HepG2 (cell line): ENCODE measurements around the gene ADGRB3. TPM values are rescaled to one million over a fixed set of nuclear protein-coding genes. Genes with fewer than 3 reads are reported as not detected.

ENCODE experiments used
- ATAC-seq: fragments of 200-7000 bp; cut with Tn5 transposase; 3 replicates; pipeline ENCODE4 v1.9.1; 2020; ENCODE audit warnings: mild to moderate bottlenecking, moderate library complexity
- BruUV-seq: library from RNA; stranded (reverse); fragments of 400-500 nt; replicated peaks from 2 replicates; lab custom pipeline; 2021; lab: Mats Ljungman, UMichigan
- CTCF ChIA-PET: fragments of 300-600 bp; formaldehyde crosslinking; extraction: SDS; loops from one replicate; lab custom pipeline; 2021; ENCODE audit warnings: low total read pairs, inconsistent platforms, low intra/inter-chr PET ratio; lab: Yijun Ruan, JAX
- POLR2A ChIA-PET: fragments of 350-600 bp; sonication (Branson Sonifier 250); formaldehyde crosslinking; loops from one replicate; lab custom pipeline; 2020; ENCODE audit warnings: antibody characterized with exemption, inconsistent platforms; lab: Yijun Ruan, JAX
- DNase-seq: peaks from one replicate; pipeline ENCODE4 v3.0.0-alpha.2; 2015; ENCODE audit warnings: low spot score
- FAIRE-seq: peaks from 3 replicates; lab custom pipeline; 2011; peaks lifted over from hg19 to GRCh38; lab: Jason Lieb, UNC
- H2AFZ ChIP-seq: one replicate; pipeline ENCODE4 v1.6.1; 2011; ENCODE audit warnings: low read length, inconsistent platforms
- H3K27ac ChIP-seq: fragments of 300-600 bp; 3 replicates; pipeline ENCODE4 v1.8.0; 2011; ENCODE audit warnings: mixed run types, mild to moderate bottlenecking, mixed read lengths, low read length, inconsistent platforms; ENCODE audit not compliant: insufficient read depth; ENCODE audit errors: extremely low read length
- H3K27me3 ChIP-seq, 2 experiments: fragments of 200-600 bp in 1 of 2; 2 replicates in 1 of 2; 3 replicates in 1 of 2; pipeline versions ENCODE4 v1.6.0 to v1.8.0; 2011; ENCODE audit warnings: low read length in 2 of 2, mild to moderate bottlenecking in 2 of 2, moderate library complexity in 2 of 2, inconsistent platforms in 1 of 2; ENCODE audit not compliant: insufficient read depth in 2 of 2, control insufficient read depth in 1 of 2
- H3K36me3 ChIP-seq, 2 experiments: fragments of 200-600 bp in 1 of 2; replicated peaks in 1 of 2; 2 replicates in 1 of 2; 3 replicates in 1 of 2; pipeline versions ENCODE4 v1.5.1 to v1.8.0; 2011; ENCODE audit warnings: low read length in 2 of 2, inconsistent platforms in 1 of 2; ENCODE audit not compliant: insufficient read depth in 2 of 2, control insufficient read depth in 1 of 2
- H3K4me1 ChIP-seq: 2 replicates; pipeline ENCODE4 v1.5.1; 2012; ENCODE audit warnings: low read length, inconsistent platforms; ENCODE audit not compliant: insufficient read depth
- H3K4me2 ChIP-seq: 2 replicates; pipeline ENCODE4 v1.6.0; 2011; ENCODE audit warnings: low read depth, low read length, inconsistent platforms
- H3K4me3 ChIP-seq, 3 experiments: fragments of 200-600 bp in 1 of 3; sonication (generic), shearing (Covaris generic) in 1 of 3; replicated peaks in 1 of 3; 2 replicates each; pipeline ENCODE4 v1.5.1; 2011 to 2016; ENCODE audit warnings: low read length in 3 of 3, inconsistent platforms in 2 of 3, low read depth in 2 of 3, mild to moderate bottlenecking in 2 of 3, control low read depth in 1 of 3, mixed read lengths in 1 of 3; ENCODE audit not compliant: insufficient read depth in 1 of 3
- H3K79me2 ChIP-seq: one replicate; pipeline ENCODE4 v1.6.1; 2011; ENCODE audit warnings: low read length, inconsistent platforms; ENCODE audit not compliant: insufficient read depth
- H3K9ac ChIP-seq: 2 replicates; pipeline ENCODE4 v1.6.0; 2011; ENCODE audit warnings: mild to moderate bottlenecking, low read depth, low read length, inconsistent platforms; ENCODE audit not compliant: insufficient read depth
- H3K9me3 ChIP-seq: 2 replicates; pipeline ENCODE4 v1.5.1; 2012; ENCODE audit warnings: mild to moderate bottlenecking, low read length
- H4K20me1 ChIP-seq: 2 replicates; pipeline ENCODE4 v1.6.0; 2011; ENCODE audit warnings: inconsistent platforms, mild to moderate bottlenecking, low read length, moderate library complexity; ENCODE audit not compliant: insufficient read depth
- ARNT ChIP-seq: fragments of 450-650 bp; IDR thresholded peaks from 2 replicates; pipeline ENCODE4 v1.6.1; 2017
- CHD2 ChIP-seq: IDR thresholded peaks from 2 replicates; pipeline ENCODE4 v1.6.1; 2011; ENCODE audit warnings: low read depth, low read length, improper control_type of control experiment
- DMAP1 ChIP-seq: IDR thresholded peaks from 2 replicates; pipeline ENCODE4 v1.6.1; 2016
- GATAD1 ChIP-seq: IDR thresholded peaks from 2 replicates; pipeline ENCODE4 v1.6.1; 2016; ENCODE audit warnings: missing genetic modification reagents, missing compliant biosample characterization
- ISX ChIP-seq: sonication (generic); formaldehyde crosslinking; conservative IDR thresholded peaks from 2 replicates; pipeline ENCODE4 v1.5.0; 2020; ENCODE audit warnings: missing genetic modification reagents
- MATR3 ChIP-seq: sonication (generic); formaldehyde crosslinking; IDR thresholded peaks from 2 replicates; pipeline ENCODE4 v1.4.0; 2020; ENCODE audit warnings: missing genetic modification reagents
- PHF5A ChIP-seq: IDR thresholded peaks from one replicate; pipeline ENCODE4 v1.6.1; 2018; ENCODE audit warnings: low read depth, missing genetic modification reagents; ENCODE audit not compliant: unreplicated experiment
- PHF8 ChIP-seq: sonication (generic); formaldehyde crosslinking; IDR thresholded peaks from 2 replicates; pipeline ENCODE4 v1.5.0; 2020; ENCODE audit warnings: missing genetic modification reagents
- ZNF563 ChIP-seq: sonication (generic); formaldehyde crosslinking; IDR thresholded peaks from 2 replicates; pipeline ENCODE4 v1.8.0; 2022; ENCODE audit warnings: mild to moderate bottlenecking, moderate library complexity, missing genetic modification reagents
- ZNF567 ChIP-seq: sonication (generic); formaldehyde crosslinking; IDR thresholded peaks from 2 replicates; pipeline ENCODE4 v1.8.1; 2023; ENCODE audit warnings: mild to moderate bottlenecking, missing genetic modification reagents, borderline replicate concordance
- ZNF747 ChIP-seq: sonication (generic); formaldehyde crosslinking; IDR thresholded peaks from 2 replicates; pipeline ENCODE4 v1.8.1; 2023; ENCODE audit warnings: missing genetic modification reagents, mild to moderate bottlenecking, borderline replicate concordance
- WGBS: methylation state at CpG from one replicate; pipeline ENCODE4 v1.1.6; 2017; ENCODE audit warnings: low lambda C conversion rate; 5-methylcytosine and 5-hydroxymethylcytosine counted together
- in situ Hi-C: cut with HindIII; loops from 2 replicates; pipeline ENCODE4 v1.10.0; 2017; ENCODE audit warnings: low pct_unique_long_range_greater_than_20kb; ENCODE audit not compliant: extremely low pct_ligation_motif_present
- intact Hi-C: fragments of 100-400 bp; cut with micrococcal nuclease; formaldehyde crosslinking; loops from one replicate; pipeline ENCODE4 v1.10.0; 2022; ENCODE audit not compliant: unreplicated experiment
- polyA plus RNA-seq, 8 experiments: library from polyadenylated mRNA; depleted of rRNA in 3 of 8; stranded (reverse) in 7 of 8; unstranded in 1 of 8; fragments of >200 nt; fragmentation: Illumina TruSeq in 4 of 8; extraction: Trizol in 4 of 8; gene quantifications; 2 replicates each; pipeline versions ENCODE4 v1.2.1 to v1.2.3, GENCODE V29; 2011 to 2016; ENCODE audit warnings: low read depth in 4 of 8, missing spikeins in 1 of 8, mixed read lengths in 1 of 8; ENCODE audit not compliant: insufficient read depth in 1 of 8
- total RNA-seq, 5 experiments: library from RNA; depleted of rRNA; stranded (reverse); fragments of >200 nt; fragmentation: Illumina TruSeq; extraction: Trizol; gene quantifications; 2 replicates each; pipeline ENCODE4 v1.2.3, GENCODE V29; 2016; ENCODE audit warnings: low read depth in 1 of 5
- TF ChIP-seq, protein P1 (sequence below): IDR thresholded peaks from 2 replicates; pipeline ENCODE4 v1.6.1; 2016; ENCODE audit warnings: low read depth

Gene ADGRB3
- total and polyA plus RNA-seq, 2 of the 13 experiments (the other 11 are each of a cell fraction or from before 2014, with no cell fraction given): not detected

DNA sequence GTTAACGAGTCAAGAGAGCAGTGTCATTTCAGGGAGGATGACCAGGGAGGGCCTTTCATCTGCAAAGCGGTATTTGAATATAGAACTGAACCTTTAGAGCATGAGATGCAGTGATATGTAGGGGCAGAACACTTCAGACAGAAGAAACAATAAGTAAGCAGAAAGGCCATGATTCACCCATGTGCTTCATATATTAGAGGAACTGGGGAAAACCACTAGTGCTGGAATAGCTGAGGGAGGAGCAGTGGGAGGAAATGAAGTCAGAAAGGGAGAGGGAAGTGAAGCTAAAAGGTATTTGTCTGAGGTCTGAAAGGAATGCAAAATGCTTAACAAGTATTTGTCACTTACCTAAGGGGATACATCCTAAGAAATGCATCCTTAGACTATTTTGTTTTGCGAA is 391.2 kb downstream of the ADGRB3 start:
- no peak overlapping the region for H2AFZ ChIP-seq
- no peak overlapping the region for H3K4me2 ChIP-seq
- DNase-seq: no peak
- no peaks in the 10 kb centered on the region for H3K27me3 ChIP-seq
- no peak overlapping the region for H3K27ac ChIP-seq
- H3K36me3 ChIP-seq: no peaks in the 10 kb centered on the region
- TF ChIP-seq, protein P1, sequence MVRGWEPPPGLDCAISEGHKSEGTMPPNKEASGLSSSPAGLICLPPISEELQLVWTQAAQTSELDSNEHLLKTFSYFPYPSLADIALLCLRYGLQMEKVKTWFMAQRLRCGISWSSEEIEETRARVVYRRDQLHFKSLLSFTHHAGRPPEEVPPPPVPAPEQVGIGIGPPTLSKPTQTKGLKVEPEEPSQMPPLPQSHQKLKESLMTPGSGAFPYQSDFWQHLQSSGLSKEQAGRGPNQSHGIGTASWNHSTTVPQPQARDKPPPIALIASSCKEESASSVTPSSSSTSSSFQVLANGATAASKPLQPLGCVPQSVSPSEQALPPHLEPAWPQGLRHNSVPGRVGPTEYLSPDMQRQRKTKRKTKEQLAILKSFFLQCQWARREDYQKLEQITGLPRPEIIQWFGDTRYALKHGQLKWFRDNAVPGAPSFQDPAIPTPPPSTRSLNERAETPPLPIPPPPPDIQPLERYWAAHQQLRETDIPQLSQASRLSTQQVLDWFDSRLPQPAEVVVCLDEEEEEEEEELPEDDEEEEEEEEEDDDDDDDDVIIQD: no peak
- TF ChIP-seq ZNF567 (CRISPR knock-in tag): no peak
- TF ChIP-seq PHF5A (CRISPR knock-in tag): no peak
- TF ChIP-seq ZNF747 (CRISPR knock-in tag): no peak
- TF ChIP-seq ZNF563 (CRISPR knock-in tag): no peak
- no peak for TF ChIP-seq GATAD1
- no peak for TF ChIP-seq CHD2
- TF ChIP-seq MATR3: no peak
- TF ChIP-seq DMAP1 (CRISPR knock-in tag): no peak
- no peak for TF ChIP-seq PHF8 (CRISPR knock-in tag)
- TF ChIP-seq ARNT: no peak
- TF ChIP-seq ISX (CRISPR knock-in tag): no peak
- TF ChIP-seq, all 625 proteins: peak for 0
- no peaks in the 10 kb centered on the region for H3K79me2 ChIP-seq
- WGBS: 27% methylated on average over 3 of the region's 3 CpGs
- intact Hi-C loops: no loop called here
- H3K4me3 ChIP-seq: no peak overlapping the region
- BruUV-seq: no TSS peak
- H3K9ac ChIP-seq: no peak overlapping the region
- no peaks in the 10 kb centered on the region for H4K20me1 ChIP-seq
- H3K4me1 ChIP-seq: no peaks in the 10 kb centered on the region
- no peaks in the 10 kb centered on the region for H3K9me3 ChIP-seq
- ATAC-seq (no peak), FAIRE-seq (no peak)
- ChIA-PET POLR2A (no interaction called here), CTCF (no interaction called here)
- in situ Hi-C loops: no loop called here
